AG04450 (cell line): ENCODE data around the gene NNAT. TPM values are rescaled to one million over a fixed set of nuclear protein-coding genes. Genes with fewer than 3 reads are reported as not detected.

ENCODE experiments used
- CTCF ChIA-PET: fragments of 300-600, 350-600 bp; formaldehyde crosslinking; extraction: SDS; loops from one replicate; lab custom pipeline; 2022; ENCODE audit warnings: antibody characterized with exemption, inconsistent platforms; lab: Charles Lee
- POLR2A ChIA-PET: fragments of 350-600 bp; formaldehyde crosslinking; extraction: SDS; loops from one replicate; lab custom pipeline; 2021; ENCODE audit warnings: antibody characterized with exemption, inconsistent platforms; lab: Yijun Ruan, JAX
- DNase-seq: peaks from one replicate; pipeline ENCODE4 v3.0.0-alpha.2; 2011; ENCODE audit warnings: low read depth, low spot score
- H3K27ac ChIP-seq: one replicate; pipeline ENCODE4 v1.5.1; 2012; ENCODE audit warnings: low read depth, low read length, control low read depth
- H3K27me3 ChIP-seq: one replicate; pipeline ENCODE4 v1.6.0; 2012; ENCODE audit warnings: low read length; ENCODE audit not compliant: control insufficient read depth, insufficient read depth
- H3K4me3 ChIP-seq: 2 replicates; pipeline ENCODE4 v1.5.1; 2011; ENCODE audit warnings: mild to moderate bottlenecking, low read depth, low read length, control low read depth
- H3K9me3 ChIP-seq: 2 replicates; pipeline ENCODE4 v1.5.1; 2012; ENCODE audit warnings: low read length; ENCODE audit not compliant: control insufficient read depth, insufficient read depth
- CTCF ChIP-seq: IDR thresholded peaks from 2 replicates; pipeline ENCODE4 v1.5.1; 2011; ENCODE audit warnings: low read depth, low read length, control low read depth, inconsistent platforms
- polyA plus RNA-seq: library from polyadenylated mRNA; depleted of rRNA; stranded (reverse); fragments of >200 nt; gene quantifications from 2 replicates; pipeline ENCODE4 v1.2.3, GENCODE V29; 2011

Gene NNAT
- polyA plus RNA-seq, 1 experiment: 54.0 TPM

- ChIA-PET CTCF (interaction anchor here (4.8 kb wide), 1 partner anchor 260 kb away, joined by 27 read pairs; no protein-coding TSS in a partner anchor), POLR2A (no interaction called here)
- Histone ChIP-seq H3K27me3 (no peaks in the 10 kb centered on the region), H3K27ac (no peak overlapping the region), H3K9me3 (no peaks in the 10 kb centered on the region; the same call in 1 of the 2 replicates), H3K4me3 (no peak overlapping the region)
- no peak for TF ChIP-seq CTCF
- DNase-seq: no peak
Observed at GRCh38 chr20:37529214-37529967, 8.3 kb downstream of the NNAT start.

- CTCF ChIA-PET: interaction anchor here (0.9 to 4.8 kb wide), 2 partner anchors 261 to 327 kb away, joined by 3 to 27 read pairs; no protein-coding TSS in a partner anchor
- H3K9me3 ChIP-seq: no peaks in the 10 kb centered on the region; the same call in 1 of the 2 replicates
- POLR2A ChIA-PET: no interaction called here
- no peak overlapping the region for H3K4me3 ChIP-seq
- DNase-seq: no peak
- TF ChIP-seq CTCF: no peak
- H3K27me3 ChIP-seq: no peaks in the 10 kb centered on the region
- no peak overlapping the region for H3K27ac ChIP-seq
Observed at GRCh38 chr20:37529968-37530600, 9.0 kb downstream of the NNAT start.

GRCh38 chr20:37530696-37531095, 9.6 kb downstream of the NNAT start:
- no peak overlapping the region for H3K4me3 ChIP-seq
- no peak for TF ChIP-seq CTCF
- no peaks in the 10 kb centered on the region for H3K27me3 ChIP-seq
- no peak overlapping the region for H3K27ac ChIP-seq
- ChIA-PET CTCF (interaction anchor here (0.8 to 4.8 kb wide), 4 partner anchors 145 to 329 kb away, joined by 3 to 27 read pairs (median 4); no protein-coding TSS in a partner anchor), POLR2A (no interaction called here)
- DNase-seq: no peak
- no peaks in the 10 kb centered on the region; the same call in 1 of the 2 replicates for H3K9me3 ChIP-seq

GRCh38 chr20:37531856-37532255, 10.8 kb downstream of the NNAT start:
- POLR2A ChIA-PET: no interaction called here
- CTCF ChIA-PET: interaction anchor here (4.1 to 4.8 kb wide), 2 partner anchors 263 to 335 kb away, joined by 27 to 43 read pairs; no protein-coding TSS in a partner anchor
- DNase-seq: no peak

More at GRCh38 chr20:37531856-37532255, 10.8 kb downstream of the NNAT start:
- Histone ChIP-seq H3K27ac (no peak overlapping the region), H3K4me3 (no peak overlapping the region), H3K9me3 (no peaks in the 10 kb centered on the region; the same call in 1 of the 2 replicates), H3K27me3 (no peaks in the 10 kb centered on the region)
- no peak for TF ChIP-seq CTCF
